EL (cell line): Measurements from ENCODE around the gene TRIL.

Experiments used
- DNase-seq: peaks from one replicate; pipeline ENCODE4 v3.0.0-alpha.2; 2016

The TRIL gene, protein sequence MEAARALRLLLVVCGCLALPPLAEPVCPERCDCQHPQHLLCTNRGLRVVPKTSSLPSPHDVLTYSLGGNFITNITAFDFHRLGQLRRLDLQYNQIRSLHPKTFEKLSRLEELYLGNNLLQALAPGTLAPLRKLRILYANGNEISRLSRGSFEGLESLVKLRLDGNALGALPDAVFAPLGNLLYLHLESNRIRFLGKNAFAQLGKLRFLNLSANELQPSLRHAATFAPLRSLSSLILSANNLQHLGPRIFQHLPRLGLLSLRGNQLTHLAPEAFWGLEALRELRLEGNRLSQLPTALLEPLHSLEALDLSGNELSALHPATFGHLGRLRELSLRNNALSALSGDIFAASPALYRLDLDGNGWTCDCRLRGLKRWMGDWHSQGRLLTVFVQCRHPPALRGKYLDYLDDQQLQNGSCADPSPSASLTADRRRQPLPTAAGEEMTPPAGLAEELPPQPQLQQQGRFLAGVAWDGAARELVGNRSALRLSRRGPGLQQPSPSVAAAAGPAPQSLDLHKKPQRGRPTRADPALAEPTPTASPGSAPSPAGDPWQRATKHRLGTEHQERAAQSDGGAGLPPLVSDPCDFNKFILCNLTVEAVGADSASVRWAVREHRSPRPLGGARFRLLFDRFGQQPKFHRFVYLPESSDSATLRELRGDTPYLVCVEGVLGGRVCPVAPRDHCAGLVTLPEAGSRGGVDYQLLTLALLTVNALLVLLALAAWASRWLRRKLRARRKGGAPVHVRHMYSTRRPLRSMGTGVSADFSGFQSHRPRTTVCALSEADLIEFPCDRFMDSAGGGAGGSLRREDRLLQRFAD

DNA sequence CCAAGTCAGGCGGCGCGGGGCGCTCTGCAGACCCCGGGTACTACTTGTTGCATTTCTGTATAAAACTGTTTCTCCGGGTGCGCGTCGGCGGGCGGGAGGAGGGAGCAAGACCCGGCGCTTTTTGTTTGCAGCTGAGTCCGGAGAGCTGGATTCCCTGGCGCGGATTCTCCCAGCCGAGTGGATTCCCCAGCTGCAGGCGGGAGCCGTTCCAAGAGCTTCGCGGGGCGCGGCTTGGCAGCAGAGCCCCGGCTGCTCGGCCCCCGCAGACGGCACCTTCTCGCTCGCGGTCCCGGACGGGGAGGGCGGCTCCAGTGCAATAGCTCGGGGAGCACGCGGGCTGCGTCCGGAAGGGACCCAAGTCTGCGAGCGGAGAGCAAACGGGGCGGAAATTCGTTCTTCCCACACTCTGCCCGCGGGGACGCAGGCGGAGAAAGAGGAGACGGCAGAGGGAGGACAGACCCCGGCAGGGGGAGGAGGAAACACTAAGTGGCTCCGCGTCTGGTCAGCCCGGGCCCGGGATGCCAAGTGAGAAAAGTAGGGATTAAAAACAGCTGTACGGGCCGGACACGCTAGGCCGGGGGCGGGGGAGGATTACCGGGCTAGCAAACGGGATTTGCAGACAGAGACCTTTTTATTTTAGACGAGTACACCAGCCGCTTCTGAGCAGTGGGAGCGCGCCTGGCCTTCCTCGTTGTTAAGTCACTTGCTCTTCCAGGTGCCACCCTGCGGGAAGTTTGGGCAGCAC lies at the start of gene TRIL:
Gene TRIL (minus strand): TSS at position 96 of the 745 bp plus-strand sequence. CDS start 284 bp downstream, outside the sequence.
- peak; percentile 53 for DNase-seq

DNA sequence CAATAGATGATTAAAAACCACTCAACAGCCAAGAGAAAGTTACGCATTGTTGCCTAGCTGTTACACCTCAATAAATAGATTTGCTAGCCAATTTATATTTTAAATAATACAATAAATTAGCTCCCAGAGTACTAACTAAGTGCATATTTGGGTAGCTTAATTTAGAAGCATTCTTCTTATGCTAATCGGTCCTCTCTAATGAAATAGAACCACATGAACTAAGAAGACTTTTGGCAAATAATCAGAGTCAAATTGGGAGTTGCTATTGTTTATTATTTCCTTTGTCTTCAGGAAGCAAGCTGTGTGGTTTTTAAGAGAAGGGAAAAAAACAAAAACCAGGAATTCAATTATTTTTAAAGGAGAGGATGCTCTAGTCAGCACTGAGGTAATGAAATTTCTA lies 49.0 kb upstream of the TRIL start:
- DNase-seq: no peak

DNA sequence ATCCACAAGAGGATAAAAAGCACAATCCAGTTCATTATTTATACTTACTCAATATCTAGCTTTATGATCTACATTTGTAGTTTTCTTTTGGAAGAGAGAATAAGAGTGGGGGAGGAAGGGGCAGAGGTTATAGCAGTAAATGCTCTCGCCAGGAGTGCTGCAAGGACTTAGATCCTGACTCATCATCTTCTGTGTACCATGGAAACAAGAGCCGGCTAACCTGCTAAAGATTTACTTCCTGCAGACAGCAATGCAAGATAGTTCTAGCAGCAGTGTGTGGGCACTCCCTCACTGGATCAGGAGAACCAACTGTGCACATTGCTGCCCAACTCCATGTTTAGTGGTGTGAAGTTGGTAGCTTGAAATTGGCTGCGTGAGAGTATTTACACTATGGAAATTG lies 47.7 kb upstream of the TRIL start:
- DNase-seq: peak; percentile 18

- no peak for DNase-seq
Observed at GRCh38 chr7:29005406-29005805, 47.3 kb upstream of the TRIL start.

GRCh38 chr7:29003703-29004102 lies 45.6 kb upstream of the TRIL start:
- no peak for DNase-seq

DNA sequence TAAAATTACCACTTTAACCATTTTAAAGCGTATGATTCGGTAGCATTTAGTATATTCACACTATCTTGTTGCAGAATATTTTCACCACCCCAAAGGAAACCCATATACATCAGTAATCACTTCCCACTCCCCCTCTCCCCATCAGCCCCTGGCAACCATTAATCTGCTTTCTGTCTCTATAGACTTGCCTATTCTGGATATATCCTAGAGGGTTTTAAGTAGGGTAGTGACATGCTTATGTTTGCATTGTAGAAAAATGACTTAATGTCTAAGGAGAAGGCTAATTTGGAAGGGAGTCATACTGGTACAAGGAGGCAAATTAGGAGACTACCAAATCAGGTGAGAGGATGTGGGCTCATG lies 42.6 kb upstream of the TRIL start:
- DNase-seq: no peak

- no peak for DNase-seq
Observed at GRCh38 chr7:28999895-29000716, 42.0 kb upstream of the TRIL start.

DNA sequence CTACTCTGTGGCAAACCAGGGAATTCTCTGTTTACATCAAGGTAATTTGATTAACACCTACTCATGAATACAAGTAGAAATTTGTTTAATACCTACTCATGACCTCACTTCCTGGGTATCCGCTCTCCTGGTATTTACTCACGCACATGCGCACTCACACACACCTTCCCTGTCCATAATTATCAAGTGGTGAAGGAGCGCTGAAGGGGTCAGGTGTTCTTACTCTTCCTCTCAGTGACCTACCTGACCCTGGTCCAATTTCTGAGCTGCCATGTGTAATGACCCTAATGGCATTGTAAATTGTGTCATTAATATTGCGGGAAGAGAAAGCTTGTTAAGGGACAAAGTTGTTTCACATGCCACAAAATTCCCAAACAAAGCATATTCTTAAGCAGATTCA lies 41.3 kb upstream of the TRIL start:
- DNase-seq: no peak

DNA sequence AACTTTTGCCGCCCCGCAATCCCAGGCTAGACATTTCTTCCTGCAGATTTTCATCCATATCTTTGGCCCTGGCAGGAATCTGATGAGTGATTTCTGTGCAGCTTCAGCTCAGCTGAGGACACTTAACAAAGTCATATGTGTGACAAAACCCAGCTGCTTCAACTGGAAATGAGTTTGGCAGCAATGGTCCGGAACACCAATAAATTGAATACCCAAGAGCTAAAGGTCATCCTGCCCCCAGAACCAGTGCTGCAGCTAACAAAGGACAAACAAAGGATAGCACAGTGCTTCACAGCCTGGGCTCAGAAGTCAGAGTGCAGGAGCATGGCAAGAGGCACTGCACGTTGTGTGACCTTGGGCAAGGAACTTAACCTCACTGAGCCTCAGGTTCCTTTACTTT lies 40.0 kb upstream of the TRIL start:
- no peak for DNase-seq

DNA sequence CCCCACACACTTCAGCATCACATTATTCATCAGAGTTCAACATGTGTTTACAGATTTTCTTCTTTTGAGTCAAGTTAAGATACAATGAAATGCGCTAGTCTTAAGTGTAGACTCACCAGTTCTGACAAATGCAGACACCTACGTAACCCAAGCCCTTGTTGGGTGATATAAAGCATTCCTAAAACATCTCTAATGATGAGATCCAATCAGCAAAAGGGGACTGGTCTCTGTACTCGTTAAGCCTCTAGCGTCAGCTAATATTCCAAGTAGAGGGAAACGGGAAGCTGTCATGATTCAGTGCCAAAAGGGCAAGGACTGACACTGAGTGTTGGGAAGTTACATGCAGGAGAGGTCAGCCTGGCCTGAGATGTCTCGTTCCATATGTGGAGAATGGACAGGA lies 38.7 kb upstream of the TRIL start:
- peak; percentile 36 for DNase-seq

DNA sequence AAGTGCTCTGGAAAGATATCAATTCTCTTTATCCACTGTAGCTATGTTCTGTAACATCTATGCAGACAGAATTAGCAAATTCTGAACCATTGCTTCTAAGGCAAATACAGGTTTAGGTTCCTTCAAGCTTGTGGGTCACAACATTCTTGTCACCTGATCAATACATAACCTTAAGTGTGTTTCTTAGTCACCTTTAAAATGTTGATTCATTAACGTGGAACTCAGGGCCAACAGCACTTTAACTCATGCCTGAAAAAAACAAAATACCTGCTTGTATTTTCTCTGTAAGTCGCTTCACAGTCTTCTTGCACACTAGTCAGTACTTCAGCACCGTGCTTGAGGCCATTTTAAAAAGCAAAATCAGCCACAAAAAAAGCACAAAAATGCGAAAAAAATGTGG lies 35.2 kb upstream of the TRIL start:
- DNase-seq: no peak

DNA sequence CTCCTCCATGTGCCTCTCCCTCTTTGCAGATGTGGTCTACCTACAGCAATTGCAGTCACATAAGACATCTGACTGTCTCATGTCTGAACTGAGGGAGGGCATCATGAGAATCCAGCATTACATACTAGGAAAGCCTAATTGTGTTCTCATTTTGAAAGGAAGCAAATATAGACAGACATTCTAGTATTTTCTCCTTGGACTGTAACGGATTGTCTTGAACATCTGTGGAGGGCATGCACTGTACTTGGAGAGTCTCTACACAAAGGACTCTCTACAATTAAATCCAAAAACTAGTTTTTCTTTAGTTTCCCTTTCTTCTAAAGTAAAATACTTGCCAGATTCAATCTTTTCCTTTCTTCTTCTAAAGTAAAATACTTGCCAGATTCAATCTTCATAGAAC lies 34.7 kb upstream of the TRIL start:
- no peak for DNase-seq

DNA sequence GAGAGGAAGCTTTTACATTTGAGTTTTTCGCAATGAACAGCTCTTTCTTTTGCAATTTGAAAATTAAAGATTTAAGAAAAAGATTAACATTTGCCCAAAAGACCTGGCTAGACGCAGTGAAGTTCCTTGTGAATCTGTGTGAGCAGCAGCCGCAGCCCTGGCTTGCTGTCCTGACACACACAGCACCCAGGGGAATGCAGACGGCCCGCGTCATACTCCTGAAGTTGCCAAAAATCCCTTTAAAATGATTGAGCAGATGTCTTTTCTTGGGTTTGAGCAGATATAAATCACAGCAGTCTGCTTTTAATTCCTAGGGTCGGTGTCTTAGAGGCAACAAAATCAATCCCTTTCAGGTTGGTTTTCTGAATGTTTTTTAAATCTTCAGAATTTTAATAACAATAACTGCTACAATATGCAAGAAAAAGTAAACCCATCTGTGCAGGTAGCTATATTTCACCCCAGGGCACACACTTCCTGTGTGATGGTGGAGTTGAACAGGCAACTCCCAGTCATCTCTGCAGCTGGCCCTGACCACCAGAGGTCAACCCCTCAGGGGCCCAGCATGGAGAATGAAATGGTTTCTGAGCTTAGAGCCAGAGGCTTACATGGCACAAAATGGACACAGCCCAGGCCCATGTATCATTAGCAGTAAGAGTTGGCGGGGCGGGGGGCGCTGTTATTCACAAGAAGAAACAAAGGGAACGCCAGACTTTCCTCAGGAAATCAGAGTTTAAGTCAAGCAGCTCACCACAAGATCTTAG lies 32.2 kb upstream of the TRIL start:
- DNase-seq: peak; percentile 13

- peak; percentile 9 for DNase-seq
Observed at GRCh38 chr7:28989211-28989980, 31.3 kb upstream of the TRIL start.

DNA sequence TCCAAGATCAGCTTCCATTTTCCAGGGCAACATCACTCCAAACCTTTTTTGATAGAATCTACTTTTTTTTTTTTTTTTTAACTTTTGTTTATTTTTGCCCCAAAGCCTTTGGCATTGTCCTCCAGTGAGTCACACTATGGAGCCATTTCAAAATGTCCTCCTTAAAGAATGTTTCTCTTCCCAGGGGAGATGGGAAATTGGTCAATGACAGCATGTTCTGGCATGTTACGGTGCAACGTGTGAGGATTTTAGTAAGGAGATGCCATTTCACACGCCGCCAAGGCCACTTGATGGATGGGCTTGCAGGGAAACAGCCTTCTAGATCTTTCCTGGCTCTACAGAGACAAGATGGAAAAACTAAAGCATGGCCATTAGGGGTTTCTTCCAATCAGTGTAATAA lies 30.7 kb upstream of the TRIL start:
- peak; percentile 95 for DNase-seq

DNA sequence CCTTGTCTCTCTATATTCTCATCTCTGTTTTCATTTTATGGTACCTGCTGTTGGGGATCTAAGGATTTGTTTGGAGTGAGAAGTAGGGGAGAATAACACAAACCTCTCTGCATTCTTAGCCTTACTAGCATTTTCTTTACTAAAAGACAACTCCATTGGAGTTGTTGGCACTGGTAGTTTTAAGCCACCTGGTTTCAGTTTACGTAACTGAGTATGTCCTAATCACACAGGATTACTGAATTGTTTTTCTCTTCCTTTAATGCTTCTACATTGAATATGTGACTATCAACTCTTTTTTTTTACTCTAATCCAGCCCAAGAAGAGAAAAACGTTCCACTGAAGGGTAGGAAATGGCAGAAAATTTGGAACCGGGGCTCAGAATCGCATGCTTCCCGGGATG lies 30.0 kb upstream of the TRIL start:
- no peak for DNase-seq

DNA sequence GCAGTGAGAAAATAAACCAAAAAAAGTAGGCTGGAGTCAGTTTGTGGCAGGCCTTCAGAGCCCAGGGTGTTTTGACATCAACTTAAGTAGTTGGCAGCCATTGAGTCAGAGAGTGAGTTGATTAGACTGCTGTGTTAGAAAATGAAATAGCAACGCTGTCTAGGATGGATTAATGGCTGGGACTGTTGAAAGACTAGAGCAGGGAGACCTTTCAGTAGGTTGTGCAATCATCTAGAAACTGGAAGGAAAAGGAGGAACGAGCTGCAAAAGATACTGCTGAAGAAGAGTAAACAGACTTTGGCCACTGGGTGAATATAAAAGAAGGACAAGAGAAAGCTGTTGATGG lies 28.6 kb upstream of the TRIL start:
- peak; percentile 12 for DNase-seq

- no peak for DNase-seq
Observed at GRCh38 chr7:28986028-28986764, 28.1 kb upstream of the TRIL start.

DNA sequence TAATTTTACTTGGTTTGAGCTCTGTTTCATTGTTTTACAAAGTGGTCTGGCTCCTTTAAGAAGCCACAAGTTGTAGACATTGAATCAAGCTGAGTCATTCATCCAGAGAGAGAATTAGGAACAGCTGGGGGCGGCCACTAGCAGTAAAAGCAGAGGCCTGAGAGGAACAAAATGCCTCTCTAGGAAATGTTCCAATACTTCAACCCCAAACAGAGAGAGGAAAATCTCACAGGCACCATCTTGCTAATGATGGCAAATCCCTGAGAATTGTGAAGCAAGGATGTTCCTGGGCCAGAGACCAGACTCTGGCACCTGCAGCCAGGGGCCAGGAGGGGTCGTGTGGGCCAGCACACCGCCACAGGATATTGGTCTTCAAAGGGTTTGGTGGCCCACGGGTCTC lies 26.5 kb upstream of the TRIL start:
- peak; percentile 85 for DNase-seq

DNA sequence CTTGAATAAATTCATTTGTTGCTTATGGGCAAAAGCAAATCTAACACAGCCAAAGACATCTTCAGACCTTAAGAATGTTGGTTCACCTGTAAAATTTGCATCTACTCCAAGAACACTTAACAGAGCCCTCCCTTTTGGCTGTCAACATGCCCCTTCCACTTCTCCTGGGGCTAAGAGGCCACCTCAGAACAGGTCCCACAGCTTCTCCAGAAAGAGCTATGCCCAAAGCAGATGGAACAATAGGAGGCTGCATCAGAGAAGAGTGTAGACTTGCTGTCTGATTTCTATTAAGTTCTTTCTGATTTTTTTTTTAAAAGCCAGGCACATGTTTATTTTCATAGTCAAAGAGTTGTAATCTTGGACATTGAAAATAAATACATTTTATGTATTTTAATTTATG lies 26.1 kb upstream of the TRIL start:
- no peak for DNase-seq
